Measurements from ENCODE around the gene USHBP1.
A peak's percentile ranks its signal among the peaks of the same experiment; 100 is the strongest.

USHBP1 gene

GRCh38 chr19:17237747-17238706 lies 26.5 kb downstream of the USHBP1 start:
- no peak for DNase-seq (ENCODE audit: low spot score)

GRCh38 chr19:17236811-17237543 lies 27.6 kb downstream of the USHBP1 start:
- no peak for DNase-seq (ENCODE audit: low spot score)

GRCh38 chr19:17235971-17236777 lies 28.4 kb downstream of the USHBP1 start:
- DNase-seq (ENCODE audit: low spot score): peak; percentile 84

- peak; percentile 83 for DNase-seq (ENCODE audit: low spot score)
Measured at GRCh38 chr19:17235300-17235970, 29.1 kb downstream of the USHBP1 start.

GRCh38 chr19:17234911-17235299 lies 29.6 kb downstream of the USHBP1 start:
- DNase-seq (ENCODE audit: low spot score): peak; percentile 74

GRCh38 chr19:17232258-17232657 lies 32.3 kb downstream of the USHBP1 start:
- no peak for DNase-seq (ENCODE audit: low spot score)

- no peak for DNase-seq (ENCODE audit: low spot score)
Measured at GRCh38 chr19:17229890-17230289, 34.7 kb downstream of the USHBP1 start.

- DNase-seq (ENCODE audit: low spot score): no peak
Measured at GRCh38 chr19:17227798-17228367, 36.7 kb downstream of the USHBP1 start.

- peak; percentile 95 for DNase-seq (ENCODE audit: low spot score)
Measured at GRCh38 chr19:17226002-17226933, 38.3 kb downstream of the USHBP1 start, which contains the start of gene OCEL1. TSS of gene OCEL1 (plus strand) at chr19:17226226. CDS start at chr19:17226248, 22 bp downstream.

- no peak for DNase-seq (ENCODE audit: low spot score)
Measured at GRCh38 chr19:17225053-17225452, 39.5 kb downstream of the USHBP1 start.

- DNase-seq (ENCODE audit: low spot score): no peak
Measured at GRCh38 chr19:17220207-17220758, 44.3 kb downstream of the USHBP1 start.

- DNase-seq (ENCODE audit: low spot score): no peak
Measured at GRCh38 chr19:17219286-17219685, 45.3 kb downstream of the USHBP1 start.

GRCh38 chr19:17216058-17216670 lies 48.4 kb downstream of the USHBP1 start:
- no peak for DNase-seq (ENCODE audit: low spot score)

GRCh38 chr19:17215127-17215971 lies 49.2 kb downstream of the USHBP1 start, which contains the start of gene USE1:
TSS of gene USE1 (plus strand) at chr19:17215357. CDS start at chr19:17215406, 49 bp downstream.
- DNase-seq (ENCODE audit: low spot score): peak; percentile 92

- DNase-seq (ENCODE audit: low spot score): no peak
Measured at GRCh38 chr19:17214508-17215126, 49.9 kb downstream of the USHBP1 start.

GRCh38 chr19:17213334-17213733 lies 51.2 kb downstream of the USHBP1 start:
- no peak for DNase-seq (ENCODE audit: low spot score)

GRCh38 chr19:17211547-17212446 lies 52.7 kb downstream of the USHBP1 start:
- DNase-seq (ENCODE audit: low spot score): no peak
